ENCODE results near the gene CTNND2.

CTNND2 gene

GRCh38 chr5:11128021-11128420 lies 776.2 kb downstream of the CTNND2 start:
- no peak for FAIRE-seq

GRCh38 chr5:11126844-11127243 lies 777.4 kb downstream of the CTNND2 start:
- FAIRE-seq (no peak), DNase-seq (ENCODE audit: insufficient read length, low spot score) (no peak)
- TF ChIP-seq CTCF (IDR thresholded peaks at IDR 0.05; ENCODE audit: insufficient read depth, missing control alignments): no peak

More at GRCh38 chr5:11128021-11128420, 776.2 kb downstream of the CTNND2 start:
- no peak for TF ChIP-seq CTCF (IDR thresholded peaks at IDR 0.05; ENCODE audit: insufficient read depth, missing control alignments)
- no peak for DNase-seq (ENCODE audit: insufficient read length, low spot score)

GRCh38 chr5:11121885-11122284 lies 782.4 kb downstream of the CTNND2 start:
- TF ChIP-seq CTCF (IDR thresholded peaks at IDR 0.05; ENCODE audit: insufficient read depth, missing control alignments): no peak
- FAIRE-seq (no peak), DNase-seq (ENCODE audit: insufficient read length, low spot score) (no peak)

GRCh38 chr5:11110128-11110527 lies 794.1 kb downstream of the CTNND2 start:
- no peak for TF ChIP-seq CTCF (IDR thresholded peaks at IDR 0.05; ENCODE audit: insufficient read depth, missing control alignments)
- DNase-seq (ENCODE audit: insufficient read length, low spot score) (no peak), FAIRE-seq (no peak)

GRCh38 chr5:11105696-11106095 lies 798.5 kb downstream of the CTNND2 start:
- TF ChIP-seq CTCF (IDR thresholded peaks at IDR 0.05; ENCODE audit: insufficient read depth, missing control alignments): no peak

GRCh38 chr5:11104651-11105112 lies 799.6 kb downstream of the CTNND2 start:
- TF ChIP-seq CTCF (IDR thresholded peaks at IDR 0.05; ENCODE audit: insufficient read depth, missing control alignments): no peak
- FAIRE-seq: no peak

More at GRCh38 chr5:11105696-11106095, 798.5 kb downstream of the CTNND2 start:
- DNase-seq (ENCODE audit: insufficient read length, low spot score): no peak
- no peak for FAIRE-seq

GRCh38 chr5:11104210-11104609 lies 800.0 kb downstream of the CTNND2 start:
- DNase-seq (ENCODE audit: insufficient read length, low spot score) (no peak), FAIRE-seq (no peak)
- no peak for TF ChIP-seq CTCF (IDR thresholded peaks at IDR 0.05; ENCODE audit: insufficient read depth, missing control alignments)

More at GRCh38 chr5:11104651-11105112, 799.6 kb downstream of the CTNND2 start:
- DNase-seq (ENCODE audit: insufficient read length, low spot score): no peak

Data from D721Med (cell line).